NCI-H2107 (cell line): ENCODE results near the gene REG4.
"Not testable (repeated sequence)": the region's sequence is repeated elsewhere in the genome, so short reads cannot be mapped to it uniquely, and the experiment has no call there.

Experiments
- DNase-seq: peaks from one replicate; lab custom pipeline; 2025; lab: John Stamatoyannopoulos, UW

Gene REG4

GRCh38 chr1:119806489-119806888 is 4.8 kb downstream of the REG4 start:
- no peak for DNase-seq

- no peak for DNase-seq
Observed at GRCh38 chr1:119805746-119806145, 5.5 kb downstream of the REG4 start.

GRCh38 chr1:119805247-119805646 is 6.0 kb downstream of the REG4 start:
- DNase-seq: no peak

GRCh38 chr1:119799599-119800177 is 11.6 kb downstream of the REG4 start:
- DNase-seq: no peak

GRCh38 chr1:119799003-119799402 is 12.3 kb downstream of the REG4 start:
- no peak for DNase-seq

- DNase-seq: no peak
Observed at GRCh38 chr1:119797606-119798005, 13.7 kb downstream of the REG4 start.

GRCh38 chr1:119797162-119797561 is 14.1 kb downstream of the REG4 start:
- no peak for DNase-seq

- no peak for DNase-seq
Observed at GRCh38 chr1:119795261-119796200, 15.7 kb downstream of the REG4 start.

- no peak for DNase-seq
Observed at GRCh38 chr1:119794876-119795240, 16.4 kb downstream of the REG4 start.

- DNase-seq: no peak
Observed at GRCh38 chr1:119794230-119794875, 16.9 kb downstream of the REG4 start.

GRCh38 chr1:119791377-119791776 is 19.9 kb downstream of the REG4 start:
- no peak for DNase-seq

GRCh38 chr1:119790451-119791198 is 20.6 kb downstream of the REG4 start:
- no peak for DNase-seq

- no peak for DNase-seq
Observed at GRCh38 chr1:119787776-119788175, 23.5 kb downstream of the REG4 start.

- DNase-seq: not testable (repeated sequence)
Observed at GRCh38 chr1:119786473-119787050, 24.7 kb downstream of the REG4 start.

GRCh38 chr1:119786046-119786445 is 25.2 kb downstream of the REG4 start:
- DNase-seq: not testable (repeated sequence)

GRCh38 chr1:119784191-119784781 is 27.0 kb downstream of the REG4 start:
- DNase-seq: no peak

- no peak for DNase-seq
Observed at GRCh38 chr1:119783354-119784185, 27.7 kb downstream of the REG4 start.

- DNase-seq: no peak
Observed at GRCh38 chr1:119782631-119783325, 28.5 kb downstream of the REG4 start.

- no peak for DNase-seq
Observed at GRCh38 chr1:119781434-119782210, 29.6 kb downstream of the REG4 start.
